MM.1S (cell line): ENCODE data around the gene XCR1.

Experiments
- DNase-seq: peaks from one replicate; pipeline ENCODE4 v3.0.0-alpha.2; 2015
- H2AFZ ChIP-seq: fragments of 300-600 bp; sonication (generic); 2 replicates; pipeline ENCODE4 v1.6.0; 2016; ENCODE audit warnings: antibody characterized with exemption, low read length
- H3F3A ChIP-seq: fragments of 300-600 bp; sonication (generic); 2 replicates; pipeline ENCODE4 v1.6.1; 2016; ENCODE audit warnings: mild to moderate bottlenecking, antibody characterized with exemption, low read length, moderate library complexity, mixed read lengths; ENCODE audit not compliant: insufficient read depth
- H3K27ac ChIP-seq: fragments of 300-600 bp; sonication (generic); 2 replicates; pipeline ENCODE4 v1.5.1; 2016; ENCODE audit warnings: mild to moderate bottlenecking, low read length
- H3K27me3 ChIP-seq: fragments of 300-600 bp; sonication (generic); replicated peaks from 2 replicates; pipeline ENCODE4 v1.6.0; 2016; ENCODE audit warnings: low read length; ENCODE audit not compliant: insufficient read depth
- H3K36me3 ChIP-seq: fragments of 300-600 bp; sonication (generic); replicated peaks from 2 replicates; pipeline ENCODE4 v1.6.1; 2016; ENCODE audit warnings: mild to moderate bottlenecking, low read length, mixed read lengths; ENCODE audit not compliant: insufficient read depth
- H3K4me1 ChIP-seq: fragments of 300-600 bp; sonication (generic); 2 replicates; pipeline ENCODE4 v1.6.1; 2016; ENCODE audit warnings: low read length, mixed read lengths
- H3K4me2 ChIP-seq: fragments of 300-600 bp; sonication (generic); 2 replicates; pipeline ENCODE4 v1.6.0; 2016; ENCODE audit warnings: low read depth, low read length
- H3K4me3 ChIP-seq: fragments of 300-600 bp; sonication (generic); 2 replicates; pipeline ENCODE4 v1.5.1; 2016; ENCODE audit warnings: low read length, mixed read lengths
- H3K79me2 ChIP-seq: fragments of 300-600 bp; sonication (generic); 2 replicates; pipeline ENCODE4 v1.6.1; 2016; ENCODE audit warnings: mixed run types, low read length, mixed read lengths
- H3K9ac ChIP-seq: fragments of 300-600 bp; sonication (generic); 2 replicates; pipeline ENCODE4 v1.6.1; 2016; ENCODE audit warnings: low read length, mixed read lengths
- H3K9me2 ChIP-seq: fragments of 300-600 bp; sonication (generic); replicated peaks from 2 replicates; pipeline ENCODE4 v1.6.1; 2016; ENCODE audit warnings: mild to moderate bottlenecking, low read length, mixed read lengths; ENCODE audit not compliant: insufficient read depth
- H3K9me3 ChIP-seq: fragments of 300-600 bp; sonication (generic); replicated peaks from 2 replicates; pipeline ENCODE4 v1.6.1; 2016; ENCODE audit warnings: mild to moderate bottlenecking, low read length, mixed read lengths; ENCODE audit not compliant: insufficient read depth
- H4K20me1 ChIP-seq: fragments of 300-600 bp; sonication (generic); 2 replicates; pipeline ENCODE4 v1.6.1; 2016; ENCODE audit warnings: mild to moderate bottlenecking, low read length, moderate library complexity, mixed read lengths; ENCODE audit not compliant: insufficient read depth
- EZH2 ChIP-seq: fragments of 300-600 bp; sonication (generic); optimal IDR thresholded peaks from 2 replicates; pipeline ENCODE3; 2017; ENCODE audit warnings: low read depth, mild to moderate bottlenecking, antibody characterized with exemption, low read length, mixed read lengths
- EZH2phosphoT487 ChIP-seq: fragments of 300-600 bp; sonication (generic); IDR thresholded peaks from 2 replicates; pipeline ENCODE4 v1.6.1; 2018; ENCODE audit warnings: antibody characterized with exemption, low read length
- TF ChIP-seq, protein P1 (sequence below): fragments of 300-600 bp; sonication (generic); IDR thresholded peaks from 2 replicates; pipeline ENCODE4 v1.5.1; 2016; ENCODE audit warnings: antibody characterized with exemption, low read length, mixed read lengths

Gene XCR1

GRCh38 chr3:45968706-45969105, 58.6 kb downstream of the XCR1 start:
- H3F3A ChIP-seq: peaks cover 14% of the 10 kb centered on the region; the same call in 1 of the 2 replicates
- H3K9me2 ChIP-seq: no peaks in the 10 kb centered on the region
- H3K4me1 ChIP-seq: peaks cover 21% of the 10 kb centered on the region
- no peaks in the 10 kb centered on the region for H3K27me3 ChIP-seq
- no peak for DNase-seq
- H3K27ac ChIP-seq: no peak overlapping the region
- H3K79me2 ChIP-seq: no peaks in the 10 kb centered on the region
- H3K9me3 ChIP-seq: no peaks in the 10 kb centered on the region
- no peaks in the 10 kb centered on the region for H4K20me1 ChIP-seq
- no peak overlapping the region for H3K4me2 ChIP-seq
- no peak overlapping the region for H3K4me3 ChIP-seq
- H3K36me3 ChIP-seq: no peaks in the 10 kb centered on the region
- no peak overlapping the region for H3K9ac ChIP-seq
- TF ChIP-seq EZH2 (no peak), EZH2phosphoT487 (no peak)
- TF ChIP-seq, protein P1, sequence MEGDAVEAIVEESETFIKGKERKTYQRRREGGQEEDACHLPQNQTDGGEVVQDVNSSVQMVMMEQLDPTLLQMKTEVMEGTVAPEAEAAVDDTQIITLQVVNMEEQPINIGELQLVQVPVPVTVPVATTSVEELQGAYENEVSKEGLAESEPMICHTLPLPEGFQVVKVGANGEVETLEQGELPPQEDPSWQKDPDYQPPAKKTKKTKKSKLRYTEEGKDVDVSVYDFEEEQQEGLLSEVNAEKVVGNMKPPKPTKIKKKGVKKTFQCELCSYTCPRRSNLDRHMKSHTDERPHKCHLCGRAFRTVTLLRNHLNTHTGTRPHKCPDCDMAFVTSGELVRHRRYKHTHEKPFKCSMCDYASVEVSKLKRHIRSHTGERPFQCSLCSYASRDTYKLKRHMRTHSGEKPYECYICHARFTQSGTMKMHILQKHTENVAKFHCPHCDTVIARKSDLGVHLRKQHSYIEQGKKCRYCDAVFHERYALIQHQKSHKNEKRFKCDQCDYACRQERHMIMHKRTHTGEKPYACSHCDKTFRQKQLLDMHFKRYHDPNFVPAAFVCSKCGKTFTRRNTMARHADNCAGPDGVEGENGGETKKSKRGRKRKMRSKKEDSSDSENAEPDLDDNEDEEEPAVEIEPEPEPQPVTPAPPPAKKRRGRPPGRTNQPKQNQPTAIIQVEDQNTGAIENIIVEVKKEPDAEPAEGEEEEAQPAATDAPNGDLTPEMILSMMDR: no peak
- H2AFZ ChIP-seq: no peak overlapping the region

DNA sequence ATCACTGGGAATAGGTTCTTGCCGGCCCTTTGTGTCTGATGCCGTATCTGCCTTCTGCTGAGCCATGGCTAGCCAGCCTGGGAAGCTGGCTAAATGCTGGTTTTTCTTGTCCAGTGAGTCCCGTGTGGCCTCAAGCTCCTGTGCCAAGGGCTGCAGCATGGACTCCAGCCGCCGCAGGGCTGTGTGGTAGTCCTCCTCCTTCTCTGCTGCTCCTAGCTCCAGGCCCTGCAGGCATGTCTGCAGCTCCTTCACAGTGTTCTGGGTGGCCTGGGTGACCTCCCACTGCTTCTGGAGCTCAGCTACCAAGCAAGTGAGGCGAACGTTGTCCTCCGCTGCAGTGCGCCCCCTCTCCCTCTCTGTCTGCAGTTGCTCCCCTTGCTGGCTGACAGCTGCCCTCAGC, 59.1 kb downstream of the XCR1 start:
- Histone ChIP-seq H4K20me1 (no peaks in the 10 kb centered on the region), H3F3A (peaks cover 13% of the 10 kb centered on the region; the same call in 1 of the 2 replicates), H3K4me2 (no peak overlapping the region), H3K4me3 (no peak overlapping the region), H3K36me3 (no peaks in the 10 kb centered on the region), H3K9ac (no peak overlapping the region), H3K27me3 (no peaks in the 10 kb centered on the region), H3K9me3 (no peaks in the 10 kb centered on the region), H3K79me2 (no peaks in the 10 kb centered on the region), H2AFZ (no peak overlapping the region), H3K4me1 (peaks cover 22% of the 10 kb centered on the region), H3K9me2 (no peaks in the 10 kb centered on the region), H3K27ac (no peak overlapping the region)
- DNase-seq: no peak
- TF ChIP-seq EZH2phosphoT487 (no peak), EZH2 (no peak)
- TF ChIP-seq, protein P1: no peak

- Histone ChIP-seq H3K4me3 (no peak overlapping the region), H3K9me2 (no peaks in the 10 kb centered on the region), H3K4me1 (peaks cover 20% of the 10 kb centered on the region), H2AFZ (no peak overlapping the region), H3K36me3 (no peaks in the 10 kb centered on the region), H3K27ac (no peak overlapping the region), H3K27me3 (no peaks in the 10 kb centered on the region), H3K9me3 (no peaks in the 10 kb centered on the region), H3K4me2 (no peak overlapping the region), H3K79me2 (no peaks in the 10 kb centered on the region), H3K9ac (no peak overlapping the region), H3F3A (0 out of 2 replicates have a peak, but pooled peaks cover 8% of the 10 kb centered on the region), H4K20me1 (no peaks in the 10 kb centered on the region)
- TF ChIP-seq EZH2phosphoT487 (no peak), EZH2 (no peak)
- TF ChIP-seq, protein P1: no peak
- no peak for DNase-seq
Observed at GRCh38 chr3:45967724-45968123, 59.6 kb downstream of the XCR1 start.
